HCT116 (cell line): ENCODE results near the gene CEP72. TPM values are rescaled to one million over a fixed set of nuclear protein-coding genes. Genes with fewer than 3 reads are reported as not detected.
"Not testable (repeated sequence)": the region's sequence is repeated elsewhere in the genome, so short reads cannot be mapped to it uniquely, and the experiment has no call there.

ENCODE experiments used
- ATAC-seq: fragments of 200-7000 bp; cut with Tn5 transposase; 2 replicates; pipeline ENCODE4 v1.9.1; 2020; ENCODE audit warnings: mild to moderate bottlenecking, moderate library complexity
- BruUV-seq: library from RNA; stranded (reverse); fragments of 400-500 nt; replicated peaks from 2 replicates; lab custom pipeline; 2021; lab: Mats Ljungman, UMichigan
- CTCF ChIA-PET: fragments of 300-600 bp; sonication (Branson Sonifier 250); formaldehyde crosslinking; loops from one replicate; lab custom pipeline; 2021; ENCODE audit warnings: antibody characterized with exemption; lab: Charles Lee
- POLR2A ChIA-PET: fragments of 300-600, 350-600 bp; sonication (Branson Sonifier 250); formaldehyde crosslinking; loops from one replicate; lab custom pipeline; 2021; ENCODE audit warnings: antibody characterized with exemption; lab: Charles Lee
- RAD21 ChIA-PET, 2 experiments: fragments of 300-600 bp; sonication (Branson Sonifier 250); formaldehyde crosslinking; loops; one replicate each; lab custom pipeline; 2023; ENCODE audit warnings: low total read pairs in 2 of 2; ENCODE audit not compliant: uncharacterized antibody in 2 of 2, unreplicated experiment in 2 of 2, low non-redundant PET in 1 of 2; lab: Charles Lee
- DNase-seq: peaks from one replicate; pipeline ENCODE4 v3.0.0-alpha.2; 2010; ENCODE audit warnings: low read depth, low spot score
- H2AFZ ChIP-seq: fragments of 200-600 bp; shearing (Covaris generic), sonication (generic); 2 replicates; pipeline ENCODE4 v1.6.1; 2017; ENCODE audit warnings: low read depth, mixed run types, mixed read lengths, antibody characterized with exemption, low read length; ENCODE audit not compliant: poor library complexity, severe bottlenecking
- H3K27ac ChIP-seq: 2 replicates; pipeline ENCODE4 v1.5.1; 2012; ENCODE audit warnings: low read depth, low read length
- H3K27me3 ChIP-seq: fragments of 200-600 bp; sonication (generic); 2 replicates; pipeline ENCODE4 v1.6.1; 2016; ENCODE audit warnings: mixed run types, low read length, mixed read lengths; ENCODE audit not compliant: insufficient read depth
- H3K36me3 ChIP-seq, 2 experiments: fragments of 200-500 bp in 1 of 2; fragments of 200-600 bp in 1 of 2; sonication (Bioruptor generic) in 1 of 2; sonication (generic) in 1 of 2; 2 replicates each; pipeline versions ENCODE4 v1.5.1 to v1.6.1; 2014 to 2016; ENCODE audit warnings: low read length in 2 of 2, inconsistent platforms in 1 of 2, mixed read lengths in 1 of 2, mixed run types in 1 of 2; ENCODE audit not compliant: insufficient read depth in 2 of 2, control insufficient read depth in 1 of 2
- H3K4me1 ChIP-seq, 2 experiments: fragments of 200-600 bp in 1 of 2; sonication (generic) in 1 of 2; 2 replicates each; pipeline versions ENCODE4 v1.5.1 to v1.6.1; 2012 to 2017; ENCODE audit warnings: low read length in 2 of 2, inconsistent platforms in 1 of 2, mild to moderate bottlenecking in 1 of 2, mixed read lengths in 1 of 2, mixed run types in 1 of 2, moderate library complexity in 1 of 2; ENCODE audit not compliant: insufficient read depth in 2 of 2, control insufficient read depth in 1 of 2
- H3K4me2 ChIP-seq: fragments of 200-600 bp; sonication (generic); 2 replicates; pipeline ENCODE4 v1.6.1; 2017; ENCODE audit warnings: mixed run types, low read length, mixed read lengths
- H3K4me3 ChIP-seq, 2 experiments: fragments of 200-600 bp in 1 of 2; sonication (generic) in 1 of 2; replicated peaks in 1 of 2; 2 replicates each; pipeline ENCODE4 v1.5.1; 2011 to 2016; ENCODE audit warnings: low read length in 2 of 2, control low read depth in 1 of 2, low read depth in 1 of 2, mild to moderate bottlenecking in 1 of 2, mixed read lengths in 1 of 2, mixed run types in 1 of 2
- H3K79me2 ChIP-seq: fragments of 200-600 bp; sonication (generic); 2 replicates; pipeline ENCODE4 v1.6.1; 2017; ENCODE audit warnings: mild to moderate bottlenecking, mixed run types, low read length, moderate library complexity, mixed read lengths; ENCODE audit not compliant: insufficient read depth
- H3K9ac ChIP-seq: fragments of 200-600 bp; sonication (generic); 2 replicates; pipeline ENCODE4 v1.6.1; 2016; ENCODE audit warnings: low read length, mixed read lengths
- H3K9me2 ChIP-seq: fragments of 200-600 bp; sonication (generic), shearing (Covaris generic); 2 replicates; pipeline ENCODE4 v1.6.1; 2017; ENCODE audit warnings: mixed run types, mild to moderate bottlenecking, moderate library complexity; ENCODE audit not compliant: insufficient read depth
- H3K9me3 ChIP-seq, 2 experiments: fragments of 200-500 bp in 1 of 2; fragments of 200-600 bp in 1 of 2; sonication (Bioruptor generic) in 1 of 2; sonication (generic) in 1 of 2; 2 replicates each; pipeline ENCODE4 v1.6.1; 2014 to 2017; ENCODE audit warnings: low read length in 2 of 2, mixed read lengths in 2 of 2, inconsistent platforms in 1 of 2, low read depth in 1 of 2, mild to moderate bottlenecking in 1 of 2, mixed run types in 1 of 2, moderate library complexity in 1 of 2; ENCODE audit not compliant: control insufficient read depth in 1 of 2, insufficient read depth in 1 of 2
- H4K20me1 ChIP-seq: fragments of 200-600 bp; sonication (generic), shearing (Covaris generic); 2 replicates; pipeline ENCODE4 v1.6.1; 2017; ENCODE audit warnings: mixed run types, mild to moderate bottlenecking, moderate library complexity; ENCODE audit not compliant: insufficient read depth
- ATF3 ChIP-seq: IDR thresholded peaks from 2 replicates; pipeline ENCODE4 v1.6.1; 2012
- CBX3 ChIP-seq: IDR thresholded peaks from 2 replicates; pipeline ENCODE4 v1.6.1; 2012; ENCODE audit warnings: low read depth
- CTCF ChIP-seq, 3 experiments: fragments of 200-600 bp in 1 of 3; sonication (generic) in 1 of 3; IDR thresholded peaks in 2 of 3; conservative IDR thresholded peaks in 1 of 3; 2 replicates each; pipeline ENCODE4 v1.5.1; 2012 to 2017; ENCODE audit warnings: low read depth in 2 of 3, low read length in 2 of 3, antibody characterized with exemption in 1 of 3, borderline replicate concordance in 1 of 3, control low read depth in 1 of 3, mild to moderate bottlenecking in 1 of 3, mixed read lengths in 1 of 3, mixed run types in 1 of 3, moderate library complexity in 1 of 3; ENCODE audit not compliant: insufficient read depth in 1 of 3
- EGR1 ChIP-seq: IDR thresholded peaks from 2 replicates; pipeline ENCODE4 v1.6.1; 2012; ENCODE audit warnings: low read depth
- FOSL1 ChIP-seq: IDR thresholded peaks from 2 replicates; pipeline ENCODE4 v1.6.1; 2012; ENCODE audit warnings: low read depth
- MAX ChIP-seq: IDR thresholded peaks from 2 replicates; pipeline ENCODE4 v1.6.1; 2012
- POLR2AphosphoS5 ChIP-seq: IDR thresholded peaks from 2 replicates; pipeline ENCODE4 v1.6.1; 2011; ENCODE audit warnings: mild to moderate bottlenecking, low read depth, low read length, moderate library complexity
- RAD21 ChIP-seq: IDR thresholded peaks from 2 replicates; pipeline ENCODE4 v1.6.1; 2012; ENCODE audit warnings: low read depth, mild to moderate bottlenecking
- REST ChIP-seq: IDR thresholded peaks from 2 replicates; pipeline ENCODE4 v1.6.1; 2012; ENCODE audit warnings: low read depth
- TCF7L2 ChIP-seq: IDR thresholded peaks from 2 replicates; pipeline ENCODE4 v1.7.0; 2011; ENCODE audit warnings: borderline replicate concordance, inconsistent platforms; ENCODE audit not compliant: insufficient read depth, insufficient read length; ENCODE audit errors: extremely low read depth
- ZBTB33 ChIP-seq: IDR thresholded peaks from 2 replicates; pipeline ENCODE4 v1.6.1; 2011; ENCODE audit warnings: mild to moderate bottlenecking, low read length, moderate library complexity; ENCODE audit not compliant: insufficient replicate concordance; ENCODE audit errors: extremely low read depth
- intact Hi-C: fragments of 100-400 bp; cut with micrococcal nuclease; formaldehyde crosslinking; loops from 2 replicates; pipeline ENCODE4 v1.10.0; 2022
- total RNA-seq: library from RNA; stranded (reverse); gene quantifications from one replicate; pipeline ENCODE4 v1.2.1, GENCODE V29; 2021; ENCODE audit not compliant: unreplicated experiment

The CEP72 gene
- total RNA-seq, 1 experiment from 2014 or later: 25.6 TPM

GRCh38 chr5:581941-582340 is 30.2 kb upstream of the CEP72 start:
- Histone ChIP-seq H2AFZ (no peak overlapping the region), H3K27me3 (peaks cover 18% of the 10 kb centered on the region; the same call in 1 of the 2 replicates), H3K9me3 (no peaks in the 10 kb centered on the region), H3K79me2 (no peaks in the 10 kb centered on the region), H3K9me2 (no peaks in the 10 kb centered on the region), H3K27ac (no peak overlapping the region), H3K4me2 (no peak overlapping the region), H3K4me3 (no peak overlapping the region), H3K9ac (no peak overlapping the region), H3K4me1 (no peaks in the 10 kb centered on the region), H4K20me1 (no peaks in the 10 kb centered on the region), H3K36me3 (no peaks in the 10 kb centered on the region)
- intact Hi-C loops: no loop called here
- CTCF ChIA-PET: no interaction called here
- ATAC-seq (no peak), DNase-seq (no peak)
- POLR2A ChIA-PET: no interaction called here
- TF ChIP-seq ZBTB33 (no peak), MAX (no peak), CBX3 (no peak), FOSL1 (no peak), ATF3 (no peak), CTCF (IDR thresholded peaks at IDR 0.05 in 2 of 3, conservative IDR thresholded peaks at IDR 0.05 in 1 of 3; ENCODE audit: borderline replicate concordance in 1 of 3, insufficient read depth in 1 of 3, low read depth in 2 of 3, low read length in 2 of 3) (no peak), RAD21 (no peak), POLR2AphosphoS5 (no peak), REST (no peak), EGR1 (no peak), TCF7L2 (no peak)
- RAD21 ChIA-PET: interaction anchor here in 1 of 2 experiments (0.7 kb wide), 1 partner anchor 375 kb away, joined by 3 read pairs; no protein-coding TSS in a partner anchor
- BruUV-seq: no TSS peak

GRCh38 chr5:582445-582844 is 29.7 kb upstream of the CEP72 start:
- RAD21 ChIA-PET, intact Hi-C loops, H3K9ac ChIP-seq, DNase-seq, H4K20me1 ChIP-seq, H3K9me2 ChIP-seq, H3K27ac ChIP-seq, POLR2A ChIA-PET, H2AFZ ChIP-seq, H3K9me3 ChIP-seq, H3K36me3 ChIP-seq, H3K79me2 ChIP-seq, CTCF ChIA-PET, H3K4me2 ChIP-seq, H3K4me1 ChIP-seq, BruUV-seq, ATAC-seq, H3K4me3 ChIP-seq: not testable (repeated sequence)
- peaks cover 18% of the 10 kb centered on the region; the same call in 1 of the 2 replicates for H3K27me3 ChIP-seq
